Thoracic aorta (tissue), 2 donors: ENCODE measurements around the gene TPRN. TPM values are rescaled to one million over a fixed set of nuclear protein-coding genes. Genes with fewer than 3 reads are reported as not detected.

Experiments
- ATAC-seq: fragments of 150-250 bp; one replicate; pipeline ENCODE4 v1.8.0; 2017; ENCODE audit warnings: low read depth; ENCODE audit not compliant: insufficient number of reproducible peaks, low FRiP score
- DNase-seq: peaks from one replicate; pipeline ENCODE4 v3.0.0-alpha.2; 2020; ENCODE audit warnings: low spot score
- H3K27ac ChIP-seq, 2 donors: fragments of 200-600 bp; sonication (generic); 1 replicate in 1 of 2; 2 replicates in 1 of 2; pipeline ENCODE4 v1.5.1; 2016; ENCODE audit warnings: mild to moderate bottlenecking in 2 of 2, moderate library complexity in 2 of 2
- H3K27me3 ChIP-seq: fragments of 200-600 bp; sonication (generic); replicated peaks from 2 replicates; pipeline ENCODE4 v1.6.0; 2016; ENCODE audit warnings: mild to moderate bottlenecking; ENCODE audit not compliant: insufficient read depth
- H3K36me3 ChIP-seq: fragments of 200-600 bp; sonication (generic); one replicate; pipeline ENCODE4 v1.5.1; 2016
- H3K4me1 ChIP-seq, 2 donors: fragments of 200-600 bp; sonication (generic); 1 replicate in 1 of 2; 2 replicates in 1 of 2; pipeline versions ENCODE4 v1.5.1 to v1.6.0; 2016; ENCODE audit warnings: low read depth in 2 of 2, mild to moderate bottlenecking in 1 of 2; ENCODE audit not compliant: control insufficient read depth in 1 of 2
- H3K4me3 ChIP-seq: fragments of 200-600 bp; sonication (generic); 2 replicates; pipeline ENCODE4 v1.5.1; 2016; ENCODE audit warnings: mild to moderate bottlenecking
- H3K9me3 ChIP-seq: fragments of 200-600 bp; sonication (generic); 2 replicates; pipeline ENCODE4 v1.5.1; 2016
- CTCF ChIP-seq: fragments of 200-600 bp; sonication (generic); IDR thresholded peaks from one replicate; pipeline ENCODE4 v1.5.1; 2019; ENCODE audit warnings: antibody characterized with exemption
- total RNA-seq, 2 donors: library from RNA; depleted of rRNA; stranded (reverse); fragments of >200 nt; gene quantifications; one replicate each; pipeline versions ENCODE4 v1.1.0 to v1.2.3, GENCODE V29; 2016

Gene TPRN
- total RNA-seq, 2 donors from 2014 or later: 4.7 to 5.6 TPM

GRCh38 chr9:137150617-137151457 lies 49.7 kb downstream of the TPRN start:
- no peaks in the 10 kb centered on the region for H3K4me1 ChIP-seq
- ATAC-seq (no peak), DNase-seq (no peak)
- peaks cover 6% of the 10 kb centered on the region for H3K27me3 ChIP-seq
- TF ChIP-seq CTCF: no peak
- H3K36me3 ChIP-seq: no peaks in the 10 kb centered on the region
- H3K27ac ChIP-seq: no peak overlapping the region
- H3K4me3 ChIP-seq: no peak overlapping the region
- H3K9me3 ChIP-seq: no peaks in the 10 kb centered on the region

GRCh38 chr9:137149942-137150616 lies 50.5 kb downstream of the TPRN start:
- Histone ChIP-seq H3K36me3 (no peaks in the 10 kb centered on the region), H3K4me3 (no peak overlapping the region), H3K27ac (no peak overlapping the region), H3K27me3 (no peaks in the 10 kb centered on the region), H3K9me3 (no peaks in the 10 kb centered on the region), H3K4me1 (no peaks in the 10 kb centered on the region)
- TF ChIP-seq CTCF: no peak
- ATAC-seq (no peak), DNase-seq (no peak)

GRCh38 chr9:137149363-137149762 lies 51.2 kb downstream of the TPRN start:
- TF ChIP-seq CTCF: no peak
- ATAC-seq (no peak), DNase-seq (no peak)
- Histone ChIP-seq H3K36me3 (no peaks in the 10 kb centered on the region), H3K4me1 (no peaks in the 10 kb centered on the region), H3K9me3 (no peaks in the 10 kb centered on the region), H3K27ac (no peak overlapping the region), H3K4me3 (no peak overlapping the region), H3K27me3 (no peaks in the 10 kb centered on the region)

DNA sequence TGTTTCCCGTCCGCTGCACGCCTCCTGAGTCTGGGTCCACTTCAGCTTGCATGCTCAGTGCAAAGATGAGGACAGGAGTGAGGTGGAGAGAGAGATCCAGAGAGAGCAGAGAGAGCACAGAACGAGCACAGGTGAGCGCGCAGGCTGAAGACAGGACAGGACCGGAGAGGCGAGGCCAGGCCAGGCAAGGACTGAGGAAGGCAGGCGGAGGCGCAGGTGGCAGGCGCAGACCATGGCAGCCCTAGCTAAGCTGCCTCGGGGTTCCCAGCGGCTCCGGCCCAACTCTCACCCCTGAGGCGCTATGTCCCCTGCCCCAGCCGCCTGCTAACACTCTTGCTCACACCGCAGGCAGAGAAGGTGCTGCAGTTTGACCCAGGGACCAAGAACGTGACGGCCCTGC lies 51.9 kb downstream of the TPRN start:
- no peak overlapping the region for H3K4me3 ChIP-seq
- no peak for ATAC-seq
- H3K9me3 ChIP-seq: no peaks in the 10 kb centered on the region
- H3K27ac ChIP-seq: no peak overlapping the region
- no peaks in the 10 kb centered on the region for H3K36me3 ChIP-seq
- H3K4me1 ChIP-seq: no peaks in the 10 kb centered on the region
- H3K27me3 ChIP-seq: no peaks in the 10 kb centered on the region
- no peak for TF ChIP-seq CTCF
- DNase-seq: no peak

GRCh38 chr9:137148242-137148641 lies 52.3 kb downstream of the TPRN start:
- Histone ChIP-seq H3K9me3 (no peaks in the 10 kb centered on the region), H3K27ac (no peak overlapping the region), H3K4me3 (no peak overlapping the region), H3K4me1 (no peaks in the 10 kb centered on the region), H3K27me3 (no peaks in the 10 kb centered on the region), H3K36me3 (no peaks in the 10 kb centered on the region)
- ATAC-seq (no peak), DNase-seq (no peak)
- no peak for TF ChIP-seq CTCF
